ENCODE results near the gene USF1. TPM values are rescaled to one million over a fixed set of nuclear protein-coding genes. Genes with fewer than 3 reads are reported as not detected.

USF1 gene
- polyA plus RNA-seq, 1 of the 3 experiments (the other 2 are of a cell fraction) = 43.1 TPM

DNA sequence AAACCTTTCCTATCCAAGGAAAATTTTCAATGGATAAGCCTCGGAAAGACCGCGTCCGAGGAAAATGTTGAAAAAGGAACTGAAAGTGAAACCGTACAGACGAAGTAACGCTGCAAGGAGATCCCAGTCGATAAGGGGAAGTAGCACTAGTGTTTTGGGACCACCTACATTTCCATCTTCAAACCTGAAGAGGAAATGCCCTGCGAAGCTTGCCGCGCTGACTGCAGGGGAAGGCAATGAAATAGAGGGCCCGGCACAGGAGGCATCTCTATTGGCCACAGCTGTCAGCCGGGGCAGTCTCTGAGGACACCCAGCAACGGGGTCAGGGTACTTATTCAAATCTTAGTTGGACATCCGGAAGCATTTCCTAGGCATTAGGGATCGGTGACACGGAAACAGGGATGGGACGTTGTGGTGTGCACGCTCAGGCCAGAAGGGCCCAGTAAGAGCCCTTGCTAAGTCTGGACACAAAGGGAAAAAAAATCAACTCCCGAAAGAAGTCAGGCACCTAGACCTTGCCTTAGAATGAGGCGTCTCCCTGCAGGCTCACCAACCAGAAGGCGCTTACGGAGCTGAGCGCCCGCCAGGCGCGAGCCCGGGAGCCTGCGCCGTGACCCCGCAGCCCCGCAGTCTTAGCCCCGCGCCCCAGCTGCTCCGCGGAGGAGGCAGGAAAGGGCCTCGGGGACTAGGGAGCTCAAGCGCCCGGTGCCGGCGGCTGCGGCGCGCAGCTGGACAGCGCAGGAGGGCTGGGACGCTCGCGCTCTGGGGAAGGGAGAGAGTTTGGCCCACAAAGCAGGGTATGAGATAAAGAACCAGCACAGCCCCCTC lies 655 bp downstream of the USF1 start:
- peaks cover 5% of the 10 kb centered on the region for H3F3A ChIP-seq (replicated peaks; ENCODE audit: insufficient read depth)
- no peaks in the 10 kb centered on the region for H3K9me2 ChIP-seq
- peaks cover 16 to 27% of the 10 kb centered on the region in 2 experiments for H3K36me3 ChIP-seq (replicated peaks in 1 of 2; ENCODE audit: control insufficient read depth in 1 of 2, insufficient read depth in 2 of 2, low read length in 1 of 2)
- ChIA-PET POLR2A (interaction anchor here (0.6 to 3.2 kb wide), 10 partner anchors 8 to 352 kb away, joined by 3 to 15 read pairs (median 4); partner anchors contain the start of genes DEDD, KLHDC9, NDUFS2 and NIT1), CTCF (interaction anchor here (1.4 to 3.2 kb wide), 2 partner anchors 40 to 52 kb away, joined by 3 to 26 read pairs; no protein-coding TSS in a partner anchor)
- peak overlapping the region; percentile 93 to 99 for H3K27ac ChIP-seq (ENCODE audit: low read depth in 2 of 2, low read length in 1 of 2)
- H3K4me2 ChIP-seq = peak overlapping the region; percentile 90
- peak overlapping the region; percentile 80 for H2AFZ ChIP-seq (ENCODE audit: low read depth)
- peak overlapping the region; percentile 69 to 75 for H3K4me3 ChIP-seq (ENCODE audit: low read depth in 2 of 2, low read length in 1 of 2)
- DNase-seq = peak; percentile 79
- H3K4me1 ChIP-seq (ENCODE audit: control insufficient read depth in 1 of 2, insufficient read depth in 2 of 2, low read depth in 1 of 2, low read length in 1 of 2) = peaks cover 0 to 7% of the 10 kb centered on the region in 2 experiments; a peak in 2 of 4 replicates
- no peaks in the 10 kb centered on the region for H3K27me3 ChIP-seq (ENCODE audit: insufficient read depth)
- H3K9ac ChIP-seq = peak overlapping the region; percentile 76
- H3K9me3 ChIP-seq = no peaks in the 10 kb centered on the region
- no peaks in the 10 kb centered on the region for H4K20me1 ChIP-seq (ENCODE audit: insufficient read depth)
- WGBS (ENCODE audit: low lambda C conversion rate) = 7% methylated on average over 34 of the region's 48 CpGs
- TF ChIP-seq SIN3A (IDR thresholded peaks at IDR 0.05; ENCODE audit: borderline replicate concordance, low read depth, low read length) = peak; percentile 75
- no peak for TF ChIP-seq RXRA (IDR thresholded peaks at IDR 0.05; ENCODE audit: borderline replicate concordance, low read depth)
- TF ChIP-seq MXI1 (IDR thresholded peaks at IDR 0.05; ENCODE audit: low read depth, low read length) = peak; percentile 66
- TF ChIP-seq TAF1 (IDR thresholded peaks at IDR 0.05; ENCODE audit: borderline replicate concordance, low read depth, low read length) = no peak
- 0 out of 2 replicates have a peak, but pooled peaks have one; percentile 22 for TF ChIP-seq REST (IDR thresholded peaks at IDR 0.05; ENCODE audit: low read depth, low read length)
- TF ChIP-seq EP300 (IDR thresholded peaks at IDR 0.05; ENCODE audit: borderline replicate concordance in 1 of 2, low read depth in 1 of 2, low read length in 1 of 2) = no peak
- TF ChIP-seq FOXJ3 (CRISPR knock-in tag; IDR thresholded peaks at IDR 0.05) = no peak
- no peak for TF ChIP-seq RCOR1 (IDR thresholded peaks at IDR 0.05; ENCODE audit: low read length)
- no peak for TF ChIP-seq MEF2A (IDR thresholded peaks at IDR 0.05; ENCODE audit: borderline replicate concordance, low read depth)
- TF ChIP-seq RFX5 (IDR thresholded peaks at IDR 0.05; ENCODE audit: low read length) = peak; percentile 43; the same call in 1 of the 2 replicates
- TF ChIP-seq, protein P1, sequence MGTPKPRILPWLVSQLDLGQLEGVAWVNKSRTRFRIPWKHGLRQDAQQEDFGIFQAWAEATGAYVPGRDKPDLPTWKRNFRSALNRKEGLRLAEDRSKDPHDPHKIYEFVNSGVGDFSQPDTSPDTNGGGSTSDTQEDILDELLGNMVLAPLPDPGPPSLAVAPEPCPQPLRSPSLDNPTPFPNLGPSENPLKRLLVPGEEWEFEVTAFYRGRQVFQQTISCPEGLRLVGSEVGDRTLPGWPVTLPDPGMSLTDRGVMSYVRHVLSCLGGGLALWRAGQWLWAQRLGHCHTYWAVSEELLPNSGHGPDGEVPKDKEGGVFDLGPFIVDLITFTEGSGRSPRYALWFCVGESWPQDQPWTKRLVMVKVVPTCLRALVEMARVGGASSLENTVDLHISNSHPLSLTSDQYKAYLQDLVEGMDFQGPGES (IDR thresholded peaks at IDR 0.05; ENCODE audit: low read depth, low read length) = no peak
- TF ChIP-seq NRF1 (IDR thresholded peaks at IDR 0.05; ENCODE audit: low read depth, low read length) = no peak
- no peak for TF ChIP-seq POLR2AphosphoS5 (IDR thresholded peaks at IDR 0.05; ENCODE audit: low read depth, low read length)
- TF ChIP-seq CHD2 (IDR thresholded peaks at IDR 0.05; ENCODE audit: low read length, partially characterized antibody) = no peak
- peak; percentile 56; the same call in 1 of the 2 replicates for TF ChIP-seq GABPA (IDR thresholded peaks at IDR 0.05; ENCODE audit: low read depth)
- TF ChIP-seq JUND (IDR thresholded peaks at IDR 0.05) = no peak
- H3K79me2 ChIP-seq (ENCODE audit: insufficient read depth) = peaks cover 22% of the 10 kb centered on the region
